ENCODE measurements around the gene ATP5PO.

ATP5PO gene

DNA sequence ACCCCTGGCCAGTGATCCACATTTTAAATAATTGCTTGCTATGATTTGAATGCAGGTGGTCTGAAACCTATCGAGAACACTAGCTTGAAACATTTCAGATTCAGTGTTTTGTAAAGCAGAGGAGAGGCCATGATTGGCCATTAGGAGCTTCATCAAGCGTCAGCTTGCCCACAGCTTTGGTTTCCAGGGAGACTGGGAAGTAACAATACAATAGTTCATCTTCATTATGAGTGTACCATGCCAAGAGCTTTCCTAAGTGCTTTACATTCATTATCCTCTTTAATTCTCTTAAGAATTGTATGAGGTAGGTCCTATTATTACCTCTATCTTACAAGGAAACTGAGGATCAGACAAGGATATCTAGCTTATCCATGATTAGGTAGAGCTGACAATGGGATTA, 27.7 kb upstream of the ATP5PO start:
- Histone ChIP-seq H2AFZ (ENCODE audit: low read length) (no peak overlapping the region), H3F3A (ENCODE audit: insufficient read depth, low read length) (peaks cover 11% of the 10 kb centered on the region), H3K9ac (ENCODE audit: low read length) (no peak overlapping the region), H3K27me3 (replicated peaks; ENCODE audit: insufficient read depth, low read length) (no peaks in the 10 kb centered on the region), H3K4me1 (ENCODE audit: low read length) (peaks cover 13% of the 10 kb centered on the region), H3K4me2 (ENCODE audit: low read depth, low read length) (no peak overlapping the region), H3K9me2 (replicated peaks; ENCODE audit: insufficient read depth, low read length) (no peaks in the 10 kb centered on the region), H3K4me3 (ENCODE audit: low read length) (no peak overlapping the region), H3K36me3 (replicated peaks; ENCODE audit: insufficient read depth, low read length) (no peaks in the 10 kb centered on the region), H3K9me3 (replicated peaks; ENCODE audit: insufficient read depth, low read length) (no peaks in the 10 kb centered on the region), H3K27ac (ENCODE audit: low read length) (no peak overlapping the region), H3K79me2 (ENCODE audit: low read length) (no peaks in the 10 kb centered on the region), H4K20me1 (ENCODE audit: insufficient read depth, low read length) (no peaks in the 10 kb centered on the region)
- DNase-seq: no peak
- TF ChIP-seq EZH2 (optimal IDR thresholded peaks at IDR 0.05; ENCODE audit: low read depth, low read length): no peak
- TF ChIP-seq EZH2phosphoT487 (IDR thresholded peaks at IDR 0.05; ENCODE audit: low read length): no peak
- TF ChIP-seq, protein P1, sequence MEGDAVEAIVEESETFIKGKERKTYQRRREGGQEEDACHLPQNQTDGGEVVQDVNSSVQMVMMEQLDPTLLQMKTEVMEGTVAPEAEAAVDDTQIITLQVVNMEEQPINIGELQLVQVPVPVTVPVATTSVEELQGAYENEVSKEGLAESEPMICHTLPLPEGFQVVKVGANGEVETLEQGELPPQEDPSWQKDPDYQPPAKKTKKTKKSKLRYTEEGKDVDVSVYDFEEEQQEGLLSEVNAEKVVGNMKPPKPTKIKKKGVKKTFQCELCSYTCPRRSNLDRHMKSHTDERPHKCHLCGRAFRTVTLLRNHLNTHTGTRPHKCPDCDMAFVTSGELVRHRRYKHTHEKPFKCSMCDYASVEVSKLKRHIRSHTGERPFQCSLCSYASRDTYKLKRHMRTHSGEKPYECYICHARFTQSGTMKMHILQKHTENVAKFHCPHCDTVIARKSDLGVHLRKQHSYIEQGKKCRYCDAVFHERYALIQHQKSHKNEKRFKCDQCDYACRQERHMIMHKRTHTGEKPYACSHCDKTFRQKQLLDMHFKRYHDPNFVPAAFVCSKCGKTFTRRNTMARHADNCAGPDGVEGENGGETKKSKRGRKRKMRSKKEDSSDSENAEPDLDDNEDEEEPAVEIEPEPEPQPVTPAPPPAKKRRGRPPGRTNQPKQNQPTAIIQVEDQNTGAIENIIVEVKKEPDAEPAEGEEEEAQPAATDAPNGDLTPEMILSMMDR (IDR thresholded peaks at IDR 0.05; ENCODE audit: low read length): no peak

DNA sequence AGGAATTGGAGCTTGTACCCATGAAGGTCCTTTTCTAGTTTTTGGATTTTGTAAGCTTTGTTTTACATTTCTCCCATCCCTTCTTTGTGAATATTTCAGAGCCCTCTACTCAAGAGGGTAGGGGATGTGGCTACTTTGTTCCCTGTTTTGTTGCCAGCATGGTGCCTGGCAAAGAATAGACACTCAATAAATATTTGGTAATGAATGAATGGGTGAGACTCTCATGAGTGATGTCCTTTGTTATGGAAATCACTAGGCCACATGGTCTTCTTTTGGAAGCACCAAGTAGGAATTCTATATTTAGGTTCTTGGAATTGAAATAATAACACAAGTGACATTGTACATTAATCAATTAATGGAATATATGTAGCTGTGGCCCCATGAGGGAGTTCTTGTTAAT, 26.8 kb upstream of the ATP5PO start:
- no peak for TF ChIP-seq EZH2 (optimal IDR thresholded peaks at IDR 0.05; ENCODE audit: low read depth, low read length)
- no peak for TF ChIP-seq EZH2phosphoT487 (IDR thresholded peaks at IDR 0.05; ENCODE audit: low read length)
- TF ChIP-seq, protein P1 (IDR thresholded peaks at IDR 0.05; ENCODE audit: low read length): no peak
- Histone ChIP-seq H3K79me2 (ENCODE audit: low read length) (no peaks in the 10 kb centered on the region), H3K4me3 (ENCODE audit: low read length) (no peak overlapping the region), H3K27me3 (replicated peaks; ENCODE audit: insufficient read depth, low read length) (no peaks in the 10 kb centered on the region), H4K20me1 (ENCODE audit: insufficient read depth, low read length) (no peaks in the 10 kb centered on the region), H3K36me3 (replicated peaks; ENCODE audit: insufficient read depth, low read length) (no peaks in the 10 kb centered on the region), H3F3A (ENCODE audit: insufficient read depth, low read length) (peaks cover 2% of the 10 kb centered on the region), H3K4me2 (ENCODE audit: low read depth, low read length) (no peak overlapping the region), H2AFZ (ENCODE audit: low read length) (no peak overlapping the region), H3K4me1 (ENCODE audit: low read length) (peaks cover 7% of the 10 kb centered on the region), H3K27ac (ENCODE audit: low read length) (no peak overlapping the region), H3K9me3 (replicated peaks; ENCODE audit: insufficient read depth, low read length) (no peaks in the 10 kb centered on the region), H3K9ac (ENCODE audit: low read length) (no peak overlapping the region), H3K9me2 (replicated peaks; ENCODE audit: insufficient read depth, low read length) (no peaks in the 10 kb centered on the region)
- DNase-seq: no peak

DNA sequence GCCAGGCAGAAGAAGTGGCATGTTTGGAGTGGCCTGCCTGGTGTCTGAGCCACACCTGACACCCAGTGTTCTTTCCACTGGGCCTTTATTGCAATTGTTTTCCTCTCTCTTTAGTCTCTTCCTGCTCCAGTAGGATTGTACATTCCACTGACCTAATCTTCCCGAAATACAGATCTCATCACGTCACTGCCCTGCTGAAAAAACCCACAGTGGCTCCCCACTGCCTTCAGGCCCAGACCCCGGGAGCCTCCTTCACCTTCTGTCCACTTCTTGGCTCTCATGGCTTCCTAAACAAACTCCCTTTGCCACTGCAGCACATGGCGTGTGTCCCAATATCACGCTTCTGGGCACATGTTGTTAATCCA, 25.3 kb upstream of the ATP5PO start:
- no peaks in the 10 kb centered on the region for H3K27me3 ChIP-seq (replicated peaks; ENCODE audit: insufficient read depth, low read length)
- TF ChIP-seq, protein P1 (IDR thresholded peaks at IDR 0.05; ENCODE audit: low read length): no peak
- no peak for TF ChIP-seq EZH2 (optimal IDR thresholded peaks at IDR 0.05; ENCODE audit: low read depth, low read length)
- TF ChIP-seq EZH2phosphoT487 (IDR thresholded peaks at IDR 0.05; ENCODE audit: low read length): no peak
- H3K79me2 ChIP-seq (ENCODE audit: low read length): no peaks in the 10 kb centered on the region
- H3K27ac ChIP-seq (ENCODE audit: low read length): no peak overlapping the region
- DNase-seq: no peak
- no peaks in the 10 kb centered on the region for H4K20me1 ChIP-seq (ENCODE audit: insufficient read depth, low read length)
- no peak overlapping the region for H3K4me2 ChIP-seq (ENCODE audit: low read depth, low read length)
- H3K9me3 ChIP-seq (replicated peaks; ENCODE audit: insufficient read depth, low read length): no peaks in the 10 kb centered on the region
- no peaks in the 10 kb centered on the region for H3K9me2 ChIP-seq (replicated peaks; ENCODE audit: insufficient read depth, low read length)
- H3K9ac ChIP-seq (ENCODE audit: low read length): no peak overlapping the region
- H3K36me3 ChIP-seq (replicated peaks; ENCODE audit: insufficient read depth, low read length): no peaks in the 10 kb centered on the region
- no peaks in the 10 kb centered on the region for H3F3A ChIP-seq (ENCODE audit: insufficient read depth, low read length)
- no peak overlapping the region for H3K4me3 ChIP-seq (ENCODE audit: low read length)
- H2AFZ ChIP-seq (ENCODE audit: low read length): no peak overlapping the region
- H3K4me1 ChIP-seq (ENCODE audit: low read length): no peaks in the 10 kb centered on the region
